Fibroblast of skin of left biceps (primary cell): Measurements from ENCODE around the gene ZNF428.
A peak's percentile ranks its signal among the peaks of the same experiment; 100 is the strongest.
"Not testable (repeated sequence)": the region's sequence is repeated elsewhere in the genome, so short reads cannot be mapped to it uniquely, and the experiment has no call there.

Experiments
- DNase-seq, 2 experiments: peaks; one replicate each; pipeline ENCODE4 v3.0.0-alpha.2; 2013; ENCODE audit warnings: low read depth in 2 of 2

ZNF428 gene

GRCh38 chr19:43592800-43593350 is 26.6 kb downstream of the ZNF428 start:
- no peak for DNase-seq

- DNase-seq: no peak
Observed at GRCh38 chr19:43591904-43592772, 27.3 kb downstream of the ZNF428 start.

GRCh38 chr19:43589678-43590077 is 29.8 kb downstream of the ZNF428 start:
- DNase-seq: no peak

GRCh38 chr19:43589277-43589676 is 30.2 kb downstream of the ZNF428 start:
- DNase-seq: no peak

- not testable (repeated sequence) for DNase-seq
Observed at GRCh38 chr19:43587029-43587428, 32.4 kb downstream of the ZNF428 start.

GRCh38 chr19:43586346-43586745 is 33.1 kb downstream of the ZNF428 start:
- no peak for DNase-seq

- no peak for DNase-seq
Observed at GRCh38 chr19:43584484-43584883, 34.9 kb downstream of the ZNF428 start.

- no peak for DNase-seq
Observed at GRCh38 chr19:43582495-43582894, 36.9 kb downstream of the ZNF428 start.

GRCh38 chr19:43581467-43581866 is 38.0 kb downstream of the ZNF428 start:
- no peak for DNase-seq

- no peak for DNase-seq
Observed at GRCh38 chr19:43578787-43579186, 40.6 kb downstream of the ZNF428 start.

- DNase-seq: no peak
Observed at GRCh38 chr19:43575955-43576878, 43.2 kb downstream of the ZNF428 start.

GRCh38 chr19:43575156-43575950 is 44.1 kb downstream of the ZNF428 start, which contains the start of the genes PINLYP and XRCC1:
PINLYP (plus strand) TSS chr19:43575801; CDS start chr19:43577192, 1,391 bp downstream.
XRCC1 (minus strand) TSS chr19:43575527; CDS start chr19:43575458, 69 bp downstream.
- peak; percentile 93 to 94 for DNase-seq

GRCh38 chr19:43574424-43575155 is 44.8 kb downstream of the ZNF428 start:
- no peak for DNase-seq

GRCh38 chr19:43572171-43572588 is 47.2 kb downstream of the ZNF428 start:
- no peak for DNase-seq

- no peak for DNase-seq
Observed at GRCh38 chr19:43570174-43570791, 49.1 kb downstream of the ZNF428 start.

- DNase-seq: no peak
Observed at GRCh38 chr19:43569657-43570056, 49.8 kb downstream of the ZNF428 start.

GRCh38 chr19:43564800-43565199 is 54.6 kb downstream of the ZNF428 start:
- DNase-seq: no peak

- no peak for DNase-seq
Observed at GRCh38 chr19:43563816-43564457, 55.5 kb downstream of the ZNF428 start.

GRCh38 chr19:43562698-43563241 is 56.7 kb downstream of the ZNF428 start:
- DNase-seq: peak; percentile 13 to 19
